AG09309 (cell line): ENCODE measurements around the gene SYT7.

Source experiments
- DNase-seq: peaks from one replicate; pipeline ENCODE4 v3.0.0-alpha.2; 2010; ENCODE audit warnings: low read depth
- H3K4me3 ChIP-seq: 2 replicates; pipeline ENCODE4 v1.5.1; 2011; ENCODE audit warnings: mild to moderate bottlenecking, low read depth, low read length, moderate library complexity; ENCODE audit not compliant: control insufficient read depth
- CTCF ChIP-seq: IDR thresholded peaks from 2 replicates; pipeline ENCODE4 v1.5.1; 2011; ENCODE audit warnings: mild to moderate bottlenecking, low read depth, low read length, inconsistent platforms; ENCODE audit not compliant: insufficient read depth, control insufficient read depth; ENCODE audit errors: missing control alignments

Gene SYT7

GRCh38 chr11:61516675-61517572 is 64.0 kb downstream of the SYT7 start:
- no peak overlapping the region for H3K4me3 ChIP-seq
- DNase-seq = no peak
- TF ChIP-seq CTCF = peak; percentile 99

- DNase-seq = no peak
- TF ChIP-seq CTCF = no peak
- no peak overlapping the region for H3K4me3 ChIP-seq
Observed at GRCh38 chr11:61516191-61516590, 64.7 kb downstream of the SYT7 start.

- no peak for DNase-seq
- no peak for TF ChIP-seq CTCF
- no peak overlapping the region for H3K4me3 ChIP-seq
Observed at GRCh38 chr11:61515686-61516085, 65.2 kb downstream of the SYT7 start.

GRCh38 chr11:61514050-61514917 is 66.6 kb downstream of the SYT7 start:
- H3K4me3 ChIP-seq = no peak overlapping the region
- no peak for DNase-seq
- no peak for TF ChIP-seq CTCF

- DNase-seq = no peak
- no peak overlapping the region for H3K4me3 ChIP-seq
- no peak for TF ChIP-seq CTCF
Observed at GRCh38 chr11:61513143-61513765, 67.6 kb downstream of the SYT7 start.

- TF ChIP-seq CTCF = no peak
- no peak overlapping the region for H3K4me3 ChIP-seq
- no peak for DNase-seq
Observed at GRCh38 chr11:61512435-61512834, 68.4 kb downstream of the SYT7 start.
